NCI-H2107 (cell line): ENCODE results near the gene SMAD3.

Experiments
- DNase-seq: peaks from one replicate; lab custom pipeline; 2025; lab: John Stamatoyannopoulos, UW

The SMAD3 gene

GRCh38 chr15:67241132-67241855 is 175.9 kb downstream of the SMAD3 start:
- DNase-seq: no peak

- no peak for DNase-seq
Observed at GRCh38 chr15:67242708-67243111, 177.3 kb downstream of the SMAD3 start.
